CD4-positive, alpha-beta T cell treated with Interleukin-17A for 4 hours (primary cell): ENCODE measurements around the gene FLT4.
A peak's percentile ranks its signal among the peaks of the same experiment; 100 is the strongest.
"Not testable (repeated sequence)": the region's sequence is repeated elsewhere in the genome, so short reads cannot be mapped to it uniquely, and the experiment has no call there.

ENCODE experiments used
- DNase-seq: peaks from one replicate; pipeline ENCODE4 v3.0.0-alpha.2; 2020; ENCODE audit warnings: mixed read lengths

Gene FLT4

GRCh38 chr5:180669661-180670060 lies 20.3 kb upstream of the FLT4 start:
- DNase-seq: no peak

- DNase-seq: no peak
These were observed 19.6 kb upstream of the FLT4 start for GRCh38 chr5:180668835-180669596.

- DNase-seq: no peak
These were observed 17.4 kb upstream of the FLT4 start for GRCh38 chr5:180666812-180667211.

- no peak for DNase-seq
These were observed 16.4 kb upstream of the FLT4 start for GRCh38 chr5:180665682-180666404.

GRCh38 chr5:180658774-180659564 lies 9.6 kb upstream of the FLT4 start:
- no peak for DNase-seq

- DNase-seq: not testable (repeated sequence)
These were observed 5.8 kb upstream of the FLT4 start for GRCh38 chr5:180655243-180655642.

- no peak for DNase-seq
These were observed 3.4 kb upstream of the FLT4 start for GRCh38 chr5:180652771-180653170.

GRCh38 chr5:180652346-180652745 lies 2.9 kb upstream of the FLT4 start:
- no peak for DNase-seq

- DNase-seq: peak; percentile 42
These were observed 623 bp downstream of the FLT4 start for GRCh38 chr5:180648658-180649296.

GRCh38 chr5:180647941-180648500 lies 1.4 kb downstream of the FLT4 start:
- DNase-seq: no peak

GRCh38 chr5:180647465-180647864 lies 1.9 kb downstream of the FLT4 start:
- no peak for DNase-seq

- DNase-seq: no peak
These were observed 2.5 kb downstream of the FLT4 start for GRCh38 chr5:180646963-180647305.

GRCh38 chr5:180646289-180646962 lies 3.0 kb downstream of the FLT4 start:
- DNase-seq: no peak

- DNase-seq: no peak
These were observed 3.9 kb downstream of the FLT4 start for GRCh38 chr5:180645274-180646204.

GRCh38 chr5:180644825-180645273 lies 4.6 kb downstream of the FLT4 start:
- DNase-seq: no peak

GRCh38 chr5:180644129-180644824 lies 5.1 kb downstream of the FLT4 start:
- DNase-seq: no peak

GRCh38 chr5:180643191-180643851 lies 6.1 kb downstream of the FLT4 start:
- no peak for DNase-seq

GRCh38 chr5:180642779-180643178 lies 6.6 kb downstream of the FLT4 start:
- DNase-seq: no peak

GRCh38 chr5:180642181-180642775 lies 7.1 kb downstream of the FLT4 start:
- no peak for DNase-seq
